Activated CD4-positive, alpha-beta T cell treated with anti-CD3 and anti-CD28 coated beads, Interleukin-2, amount 50 U/mL, for 48 hours (primary cell): Measurements from ENCODE around the gene CDK5RAP2.
"Not testable (repeated sequence)": the region's sequence is repeated elsewhere in the genome, so short reads cannot be mapped to it uniquely, and the experiment has no call there.

Experiments used
- DNase-seq, 2 experiments: peaks; one replicate each; pipeline ENCODE4 v3.0.0-alpha.2; 2020

CDK5RAP2 gene

DNA sequence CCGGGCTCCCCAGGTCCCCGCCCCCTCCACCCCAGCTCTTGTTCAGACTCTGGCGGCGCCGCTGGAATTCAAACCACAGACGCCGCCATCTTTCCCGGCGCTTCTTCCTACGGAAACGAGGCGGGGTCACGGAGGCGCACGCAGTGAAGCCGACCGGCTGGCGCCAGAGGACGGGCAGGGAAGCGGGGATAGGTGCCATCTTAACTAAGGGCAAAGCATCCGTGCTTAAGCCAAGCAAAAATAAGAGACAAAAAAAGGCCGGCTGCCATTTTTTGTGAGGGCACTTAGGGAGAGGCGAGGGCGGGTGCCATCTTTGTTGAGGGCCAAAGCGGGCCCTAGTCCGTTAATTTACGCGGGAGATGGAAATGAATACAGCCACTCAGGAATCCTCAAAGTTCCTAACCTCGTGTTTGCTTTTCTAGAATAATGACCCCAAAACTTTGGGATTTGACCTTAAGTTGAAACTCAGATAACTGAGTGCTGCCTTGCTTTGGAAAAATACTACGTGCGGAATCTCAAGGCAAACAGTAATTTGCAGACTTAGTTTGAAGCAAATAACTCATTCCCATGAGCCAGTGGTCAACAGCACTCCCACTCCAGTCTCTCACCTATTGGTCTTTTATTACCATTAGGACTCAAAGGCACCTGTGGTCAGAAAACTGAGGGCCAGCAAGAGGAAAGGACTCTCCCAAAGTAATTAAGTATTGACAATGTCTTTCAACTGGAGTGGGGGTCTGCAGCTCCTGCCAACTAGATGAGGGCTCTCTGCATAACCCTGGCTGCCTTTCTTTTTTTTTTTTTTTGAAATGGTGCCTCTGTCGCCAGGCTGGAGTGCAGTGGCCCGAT lies at the start of gene CDK5RAP2:
TSS of gene CDK5RAP2 (minus strand) at position 117 of the 846 bp plus-strand sequence. CDS start 189 bp downstream, outside the sequence.
- peak; percentile 90 to 94 for DNase-seq

- not testable (repeated sequence) for DNase-seq
Observed at GRCh38 chr9:120628925-120629497, 49.0 kb upstream of the CDK5RAP2 start.

DNA sequence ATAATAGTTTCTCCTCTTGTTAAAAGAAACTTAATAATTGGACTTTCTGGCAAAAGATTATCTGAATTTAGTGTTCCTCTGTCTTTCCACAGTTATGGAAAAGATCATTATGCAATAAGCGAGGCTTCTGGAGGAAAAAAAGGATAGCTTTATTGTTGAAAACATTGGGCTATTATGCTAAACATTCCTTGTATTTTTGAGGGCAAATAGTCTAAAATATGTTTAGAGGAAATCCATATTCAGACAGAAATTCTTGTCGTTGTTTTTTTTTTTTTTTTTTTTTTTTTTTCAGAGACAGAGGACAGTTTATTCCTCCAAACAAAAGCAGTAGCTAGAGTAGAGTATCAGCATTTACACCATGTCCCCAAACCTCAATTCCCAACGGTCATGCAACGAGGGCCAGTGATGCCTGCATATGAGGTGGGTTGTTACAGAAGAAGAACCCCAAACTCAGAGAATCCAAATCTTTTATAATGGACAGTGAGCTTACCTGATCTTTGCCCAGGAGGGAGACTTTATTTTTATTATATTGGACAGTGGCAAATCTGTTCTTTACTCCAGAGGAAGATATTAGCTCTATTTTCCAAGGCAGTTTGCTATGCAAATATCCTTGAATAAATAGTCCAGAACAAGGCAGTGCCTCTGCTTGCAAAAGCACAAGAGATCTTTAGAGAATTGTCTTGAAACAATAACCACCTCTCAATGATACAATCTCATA lies 48.4 kb upstream of the CDK5RAP2 start:
- DNase-seq = no peak

- DNase-seq = no peak
Observed at GRCh38 chr9:120627073-120627472, 47.1 kb upstream of the CDK5RAP2 start.

DNA sequence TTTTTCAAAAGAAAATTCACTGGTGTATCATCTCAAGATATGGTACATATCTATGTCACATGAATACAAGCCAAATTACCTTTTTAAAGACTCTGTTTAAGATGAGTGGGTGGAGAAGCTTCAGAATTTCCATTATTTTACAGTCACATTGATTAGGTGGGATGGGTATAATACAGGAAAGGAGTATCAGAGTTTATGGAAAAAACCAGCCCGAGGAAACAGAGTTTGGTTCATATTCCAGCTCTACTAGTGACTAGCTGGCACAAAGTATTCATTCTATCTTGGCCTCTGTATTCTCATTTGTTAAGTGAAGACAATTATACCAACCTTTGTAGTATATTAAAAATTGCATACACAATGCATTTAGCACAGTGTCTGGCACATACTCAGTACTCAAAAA lies 46.5 kb upstream of the CDK5RAP2 start:
- DNase-seq = no peak

DNA sequence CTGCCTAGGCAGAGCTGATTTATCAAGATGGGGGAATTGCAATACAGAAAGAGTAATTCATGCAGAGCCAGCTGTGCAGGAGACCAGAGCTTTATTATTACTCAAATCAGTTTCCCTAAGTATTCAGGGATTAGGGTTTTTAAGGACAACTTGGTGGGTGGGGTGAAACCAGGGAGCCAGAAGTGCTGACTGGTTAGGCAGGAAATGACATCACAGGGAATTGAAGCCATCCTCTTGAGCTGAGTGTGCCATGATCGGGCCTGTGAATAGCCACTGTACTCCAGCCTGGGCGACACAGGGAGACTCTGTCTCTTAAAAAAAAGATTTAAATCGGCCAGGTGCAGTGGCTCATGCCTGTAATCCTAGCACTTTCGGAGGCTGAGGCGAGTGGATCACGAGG lies 45.3 kb upstream of the CDK5RAP2 start:
- no peak for DNase-seq

GRCh38 chr9:120622790-120623189 lies 42.8 kb upstream of the CDK5RAP2 start:
- DNase-seq = no peak

GRCh38 chr9:120621941-120622340 lies 42.0 kb upstream of the CDK5RAP2 start:
- DNase-seq = no peak

- DNase-seq = peak; percentile 49 to 69
Observed at GRCh38 chr9:120619751-120620655, 40.0 kb upstream of the CDK5RAP2 start.

GRCh38 chr9:120616966-120617935 lies 37.3 kb upstream of the CDK5RAP2 start:
- DNase-seq = no peak

DNA sequence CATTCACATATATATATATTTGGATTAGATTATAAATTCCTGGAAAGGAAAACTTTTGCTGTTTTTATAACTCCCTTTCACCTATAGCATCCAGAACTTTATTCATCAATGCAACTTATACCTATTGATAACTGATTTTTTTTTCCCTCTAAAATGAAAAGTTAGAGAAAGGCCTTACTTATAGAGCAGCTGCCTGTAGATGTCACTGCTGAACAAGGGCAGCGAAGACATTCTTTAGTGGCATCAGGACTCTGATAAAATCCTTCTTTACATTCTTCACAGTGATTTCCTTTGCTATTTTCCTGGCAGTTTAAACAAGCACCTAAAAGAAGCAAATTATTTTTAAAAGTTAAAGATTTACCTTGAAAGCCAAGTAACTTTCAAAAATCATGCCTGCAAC lies 32.3 kb upstream of the CDK5RAP2 start:
- DNase-seq = no peak

DNA sequence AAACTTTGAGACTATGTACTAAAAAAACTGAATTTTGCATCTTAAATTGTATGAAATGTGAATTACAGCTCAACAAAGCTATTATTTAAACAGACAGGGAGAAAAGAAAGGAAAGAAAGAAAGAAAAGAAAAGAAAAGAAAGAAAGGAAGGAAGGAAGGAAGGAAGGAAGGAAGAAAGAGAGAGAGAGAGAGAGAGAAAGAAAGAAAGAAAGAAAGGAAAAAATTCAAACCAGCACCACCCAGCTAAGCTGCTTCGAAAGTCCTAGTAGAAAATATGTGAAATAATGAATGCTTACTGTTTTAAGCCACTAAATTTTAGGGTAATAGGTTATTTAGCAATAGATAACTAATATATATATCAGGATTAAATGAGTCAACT lies 31.7 kb upstream of the CDK5RAP2 start:
- no peak for DNase-seq

- no peak for DNase-seq
Observed at GRCh38 chr9:120610975-120611689, 31.2 kb upstream of the CDK5RAP2 start.

DNA sequence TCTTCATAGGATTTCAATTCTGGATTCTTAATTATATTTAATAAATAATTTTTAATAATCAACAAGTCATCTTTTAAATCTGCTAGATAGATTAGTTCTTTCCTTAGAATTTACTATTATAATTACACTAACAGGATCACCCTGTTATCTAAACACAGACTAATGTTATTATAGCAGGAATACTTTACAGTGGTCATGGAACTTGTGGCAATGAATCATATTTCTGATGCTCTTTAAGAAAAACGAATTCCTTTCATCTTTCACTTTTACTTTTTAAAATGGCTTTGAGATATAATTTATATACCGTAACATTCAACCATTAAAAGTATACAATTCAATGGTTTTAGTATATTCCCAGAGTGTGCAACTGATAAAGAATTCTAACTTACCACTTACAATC lies 29.7 kb upstream of the CDK5RAP2 start:
- DNase-seq = no peak

- DNase-seq = no peak
Observed at GRCh38 chr9:120608421-120608820, 28.5 kb upstream of the CDK5RAP2 start.

- no peak for DNase-seq
Observed at GRCh38 chr9:120603591-120603990, 23.6 kb upstream of the CDK5RAP2 start.

GRCh38 chr9:120603010-120603409 lies 23.0 kb upstream of the CDK5RAP2 start:
- DNase-seq = no peak

GRCh38 chr9:120593955-120594277 lies 13.9 kb upstream of the CDK5RAP2 start:
- DNase-seq = no peak

DNA sequence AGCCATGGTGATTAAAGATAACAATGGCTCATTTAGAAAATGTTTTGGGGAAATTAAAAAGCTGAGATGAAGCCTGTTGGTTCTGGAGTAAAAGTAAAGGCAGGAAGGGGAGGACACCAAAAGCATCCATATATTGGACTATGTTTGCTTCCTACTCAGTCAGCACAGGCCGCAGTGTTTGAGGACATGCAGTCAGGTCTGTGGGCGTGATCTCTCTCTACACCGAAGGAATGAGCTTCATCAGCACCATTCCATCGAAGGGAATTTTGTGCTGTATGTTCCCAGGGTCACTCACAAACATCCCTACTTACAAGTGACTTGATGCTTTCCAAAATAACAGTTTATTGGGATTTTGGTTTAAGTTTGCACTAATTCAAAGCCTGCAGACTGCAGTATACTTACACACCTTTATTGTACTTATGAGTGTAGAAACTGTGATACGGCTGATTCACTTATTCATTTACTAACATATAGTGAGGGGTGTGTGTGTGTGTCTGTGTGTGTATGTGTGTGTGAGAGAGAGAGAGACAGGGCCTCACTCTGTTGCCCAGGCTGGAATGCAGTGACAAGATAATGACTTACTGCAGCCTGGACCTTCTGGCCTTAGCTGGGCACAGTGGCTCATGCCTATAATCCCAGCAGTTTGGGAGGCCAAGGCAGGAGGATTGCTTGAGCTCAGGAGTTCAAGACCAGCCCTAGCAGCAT lies 13.4 kb upstream of the CDK5RAP2 start:
- DNase-seq = no peak

DNA sequence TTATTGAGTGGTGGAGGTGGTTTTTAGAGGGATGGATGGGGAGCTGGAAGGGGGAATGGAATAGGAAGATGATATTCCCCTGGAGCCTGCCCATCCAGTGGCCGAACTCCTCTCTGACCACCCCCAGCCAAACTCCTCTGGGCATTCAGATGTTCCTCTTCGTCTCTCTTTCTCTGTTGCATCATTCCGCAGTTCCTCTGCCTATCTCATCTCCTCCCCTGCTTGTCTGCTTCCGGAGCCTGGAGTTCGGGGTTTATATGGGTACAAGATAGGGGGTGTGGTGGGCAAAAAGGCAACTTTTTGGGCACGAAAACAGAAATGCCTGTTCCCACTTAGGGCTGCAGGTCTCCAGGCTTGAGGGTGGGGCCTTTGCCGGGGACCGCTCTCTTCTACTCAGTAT lies 12.2 kb upstream of the CDK5RAP2 start:
- no peak for DNase-seq
